NCI-H748 treated with DMSO at 0.1 percent for 48 hours (cell line): ENCODE measurements around the gene SUSD1.
"Not testable (repeated sequence)": the region's sequence is repeated elsewhere in the genome, so short reads cannot be mapped to it uniquely, and the experiment has no call there.

Experiments used
- DNase-seq: peaks from one replicate; lab custom pipeline; 2025; lab: John Stamatoyannopoulos, UW

Gene SUSD1

GRCh38 chr9:112173489-112174221 lies 1.4 kb downstream of the SUSD1 start:
- DNase-seq = no peak

- DNase-seq = no peak
Measured at GRCh38 chr9:112170968-112171367, 4.1 kb downstream of the SUSD1 start.

GRCh38 chr9:112170235-112170634 lies 4.9 kb downstream of the SUSD1 start:
- no peak for DNase-seq

GRCh38 chr9:112169368-112169767 lies 5.7 kb downstream of the SUSD1 start:
- DNase-seq = no peak

- no peak for DNase-seq
Measured at GRCh38 chr9:112168197-112168596, 6.9 kb downstream of the SUSD1 start.

- DNase-seq = no peak
Measured at GRCh38 chr9:112166176-112167140, 8.6 kb downstream of the SUSD1 start.

GRCh38 chr9:112162621-112163413 lies 12.3 kb downstream of the SUSD1 start:
- no peak for DNase-seq

- DNase-seq = no peak
Measured at GRCh38 chr9:112159781-112160180, 15.3 kb downstream of the SUSD1 start.

- DNase-seq = no peak
Measured at GRCh38 chr9:112158656-112159367, 16.3 kb downstream of the SUSD1 start.

- DNase-seq = no peak
Measured at GRCh38 chr9:112157961-112158360, 17.1 kb downstream of the SUSD1 start.

- no peak for DNase-seq
Measured at GRCh38 chr9:112157087-112157486, 18.0 kb downstream of the SUSD1 start.

GRCh38 chr9:112149211-112149610 lies 25.9 kb downstream of the SUSD1 start:
- DNase-seq = no peak

GRCh38 chr9:112145886-112146285 lies 29.2 kb downstream of the SUSD1 start:
- DNase-seq = no peak

- no peak for DNase-seq
Measured at GRCh38 chr9:112144807-112145206, 30.3 kb downstream of the SUSD1 start.

- no peak for DNase-seq
Measured at GRCh38 chr9:112142420-112142819, 32.7 kb downstream of the SUSD1 start.

- DNase-seq = no peak
Measured at GRCh38 chr9:112140936-112141335, 34.2 kb downstream of the SUSD1 start.

- no peak for DNase-seq
Measured at GRCh38 chr9:112137066-112137465, 38.0 kb downstream of the SUSD1 start.

GRCh38 chr9:112135706-112136105 lies 39.4 kb downstream of the SUSD1 start:
- DNase-seq = peak; percentile 12

GRCh38 chr9:112133806-112134205 lies 41.3 kb downstream of the SUSD1 start:
- DNase-seq = not testable (repeated sequence)

GRCh38 chr9:112132356-112132755 lies 42.7 kb downstream of the SUSD1 start:
- no peak for DNase-seq

- no peak for DNase-seq
Measured at GRCh38 chr9:112130997-112131396, 44.1 kb downstream of the SUSD1 start.

GRCh38 chr9:112130347-112130746 lies 44.8 kb downstream of the SUSD1 start:
- DNase-seq = no peak
